HFF-Myc (cell line): ENCODE results near the gene KIF18B.

Experiments
- DNase-seq: peaks from one replicate; pipeline ENCODE4 v3.0.0-alpha.2; 2011; ENCODE audit warnings: low read depth; ENCODE audit errors: extremely low read depth
- H3K4me3 ChIP-seq: replicated peaks from 2 replicates; pipeline ENCODE4 v1.5.1; 2011; ENCODE audit warnings: low read depth, mild to moderate bottlenecking, control low read depth, low read length
- CTCF ChIP-seq: IDR thresholded peaks from 2 replicates; pipeline ENCODE4 v1.5.1; 2012; ENCODE audit warnings: mild to moderate bottlenecking, low read depth, low read length, control low read depth; ENCODE audit errors: missing control alignments

The KIF18B gene

GRCh38 chr17:44931376-44931775 lies 16.2 kb downstream of the KIF18B start:
- TF ChIP-seq CTCF, result no peak
- no peak for DNase-seq
- no peak overlapping the region for H3K4me3 ChIP-seq

GRCh38 chr17:44930667-44931066 lies 16.9 kb downstream of the KIF18B start:
- H3K4me3 ChIP-seq, result no peak overlapping the region
- no peak for DNase-seq
- no peak for TF ChIP-seq CTCF

GRCh38 chr17:44928950-44929720 lies 18.4 kb downstream of the KIF18B start:
- H3K4me3 ChIP-seq, result no peak overlapping the region
- no peak for TF ChIP-seq CTCF
- DNase-seq, result no peak

- no peak overlapping the region for H3K4me3 ChIP-seq
- TF ChIP-seq CTCF, result no peak
- no peak for DNase-seq
Observed at GRCh38 chr17:44928136-44928535, 19.4 kb downstream of the KIF18B start.

GRCh38 chr17:44927696-44928095 lies 19.9 kb downstream of the KIF18B start:
- DNase-seq, result no peak
- no peak overlapping the region for H3K4me3 ChIP-seq
- no peak for TF ChIP-seq CTCF

- no peak for TF ChIP-seq CTCF
- no peak overlapping the region for H3K4me3 ChIP-seq
- no peak for DNase-seq
Observed at GRCh38 chr17:44926821-44927525, 20.6 kb downstream of the KIF18B start.
